H1 (cell line): ENCODE results near the gene ITSN1. TPM values are rescaled to one million over a fixed set of nuclear protein-coding genes. Genes with fewer than 3 reads are reported as not detected.

Source experiments
- ATF2 ChIP-seq: IDR thresholded peaks from 2 replicates; pipeline ENCODE4 v1.6.1; 2012; ENCODE audit warnings: low read length, inconsistent platforms
- CHD7 ChIP-seq: fragments of 300-600 bp; sonication (generic); IDR thresholded peaks from 2 replicates; pipeline ENCODE4 v1.7.1; 2012; ENCODE audit warnings: low read length, moderate library complexity, mild to moderate bottlenecking, inconsistent platforms; ENCODE audit not compliant: insufficient replicate concordance
- CREB1 ChIP-seq: IDR thresholded peaks from 2 replicates; pipeline ENCODE4 v1.6.1; 2012; ENCODE audit warnings: inconsistent platforms
- GTF2F1 ChIP-seq: IDR thresholded peaks from 2 replicates; pipeline ENCODE4 v1.6.1; 2012; ENCODE audit warnings: low read depth, low read length, improper control_type of control experiment, borderline replicate concordance
- MAX ChIP-seq: IDR thresholded peaks from 2 replicates; pipeline ENCODE4 v1.6.1; 2012; ENCODE audit warnings: inconsistent platforms
- USF2 ChIP-seq: IDR thresholded peaks from 2 replicates; pipeline ENCODE4 v1.6.1; 2011; ENCODE audit warnings: low read length, improper control_type of control experiment
- polyA plus RNA-seq, 7 experiments: library from polyadenylated mRNA; depleted of rRNA in 3 of 7; stranded (reverse) in 5 of 7; unstranded in 2 of 7; fragments of >200 nt in 5 of 7; fragments of 200-250 nt in 2 of 7; gene quantifications; 1 replicate in 5 of 7; 2 replicates in 1 of 7; 4 replicates in 1 of 7; pipeline versions ENCODE4 v1.2.1 to v1.2.3, GENCODE V29; 2011 to 2013; ENCODE audit warnings: missing spikeins in 2 of 7, mixed read lengths in 2 of 7
- total RNA-seq: library from RNA; stranded (reverse); fragmentation: NEBNext Ultra II Directional; extraction: Animal tissue kit (Norgen Biotek cat#: 25700); gene quantifications from 2 replicates; pipeline ENCODE4 v1.2.1, GENCODE V29; 2021

Gene ITSN1
- total and polyA plus RNA-seq, 2 of the 8 experiments (the other 6 are each of a cell fraction or from before 2014, with no cell fraction given) = 60.8 to 78.1 TPM

- TF ChIP-seq CHD7 = no peak
- TF ChIP-seq GTF2F1 = no peak
- no peak for TF ChIP-seq CREB1
- TF ChIP-seq MAX = no peak
- no peak for TF ChIP-seq USF2
- no peak for TF ChIP-seq ATF2
Measured at GRCh38 chr21:33820798-33821197, 178.5 kb downstream of the ITSN1 start (continued).
